ENCODE results near the gene NPAS4.
A peak's percentile ranks its signal among the peaks of the same experiment; 100 is the strongest.
"Not testable (repeated sequence)": the region's sequence is repeated elsewhere in the genome, so short reads cannot be mapped to it uniquely, and the experiment has no call there.

Gene NPAS4

DNA sequence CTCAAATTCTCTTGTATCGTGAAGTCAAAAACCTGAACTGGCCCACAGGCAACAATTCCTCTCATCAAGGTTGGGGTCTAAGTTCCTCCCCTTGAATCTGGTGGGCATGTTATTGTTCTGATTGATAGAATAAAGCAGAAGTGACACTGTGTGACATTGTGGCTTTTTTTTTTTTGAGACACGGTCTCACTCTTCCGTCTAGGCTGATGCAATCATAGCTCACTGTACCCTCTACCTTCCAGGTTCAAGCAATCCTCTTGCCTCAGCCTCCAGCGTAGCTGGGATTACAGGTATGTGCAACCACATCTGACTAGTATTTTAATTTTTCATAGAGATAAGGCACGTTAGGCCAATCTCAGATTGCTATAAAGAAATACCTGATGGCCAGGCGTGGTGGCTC lies 37.0 kb downstream of the NPAS4 start:
- DNase-seq (ENCODE audit: low read depth), result no peak

DNA sequence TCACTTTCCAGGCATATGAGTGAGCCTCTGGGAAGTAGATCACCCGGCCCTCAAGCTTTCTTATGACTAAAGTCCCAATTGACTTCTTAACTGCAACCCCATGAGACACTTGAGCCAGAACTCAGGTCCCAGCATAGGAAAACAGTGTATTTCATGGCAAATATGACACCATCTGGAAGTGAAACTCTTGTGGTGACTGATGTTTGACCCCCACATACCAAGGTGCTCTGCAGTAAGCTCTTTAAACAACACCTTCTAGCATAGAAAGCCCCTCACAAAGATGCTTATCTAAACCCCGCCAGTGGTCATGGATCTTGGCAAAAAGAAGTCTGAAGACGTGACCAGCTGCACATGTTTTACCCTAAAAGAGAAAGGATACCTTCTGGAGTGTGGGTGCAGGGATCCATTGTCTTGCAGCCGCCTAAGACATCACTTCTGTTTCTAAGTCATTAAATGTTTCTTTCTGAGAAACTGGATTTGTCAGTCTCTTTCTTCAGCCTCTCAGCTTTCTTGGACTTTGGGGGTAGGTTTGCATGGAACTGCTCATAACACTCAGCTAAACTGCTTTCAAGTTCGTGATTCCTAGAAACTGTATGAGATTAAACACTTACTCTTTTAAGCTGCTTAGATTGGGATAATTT lies 38.4 kb downstream of the NPAS4 start:
- DNase-seq (ENCODE audit: low read depth), result no peak

DNA sequence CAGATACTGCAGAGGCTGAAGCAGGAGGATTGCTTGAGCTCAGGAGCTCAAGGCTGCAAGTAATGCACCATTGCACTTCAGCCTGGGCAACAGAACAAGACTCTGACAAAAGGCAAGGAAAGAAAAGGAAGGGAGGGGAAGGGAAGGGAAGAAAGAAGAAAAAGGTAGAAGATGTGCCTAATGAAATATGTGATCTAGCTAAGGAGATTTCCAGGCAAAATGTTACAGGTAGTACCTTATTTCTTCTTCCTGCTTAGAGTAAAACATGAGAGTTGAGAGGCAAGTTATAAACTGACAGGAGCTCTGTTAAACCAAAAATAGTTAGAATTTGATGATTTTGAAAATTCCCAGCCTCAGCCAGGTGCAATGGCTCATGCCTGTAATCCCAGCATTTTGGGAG lies 41.2 kb downstream of the NPAS4 start:
- no peak for DNase-seq (ENCODE audit: low read depth)

GRCh38 chr11:66462911-66463310 lies 42.1 kb downstream of the NPAS4 start:
- DNase-seq (ENCODE audit: low read depth), result no peak

DNA sequence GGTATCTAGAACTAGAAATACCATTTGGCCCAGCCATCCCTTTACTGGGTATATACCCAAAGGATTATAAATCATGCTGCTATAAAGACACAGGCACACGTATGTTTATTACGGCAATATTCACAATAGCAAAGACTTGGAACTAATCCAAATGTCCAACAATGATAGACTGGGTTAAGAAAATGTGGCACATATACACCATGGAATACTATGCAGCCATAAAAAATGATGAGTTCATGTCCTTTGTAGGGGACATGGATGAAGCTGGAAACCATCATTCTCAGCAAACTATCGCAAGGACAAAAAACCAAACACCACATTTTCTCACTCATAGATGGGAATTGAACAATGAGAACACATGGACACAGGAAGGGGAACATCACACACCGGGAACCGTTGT lies 43.3 kb downstream of the NPAS4 start:
- DNase-seq (ENCODE audit: low read depth), result not testable (repeated sequence)

GRCh38 chr11:66464916-66465315 lies 44.1 kb downstream of the NPAS4 start:
- no peak for DNase-seq (ENCODE audit: low read depth)

GRCh38 chr11:66465373-66466224 lies 44.8 kb downstream of the NPAS4 start:
- no peak for DNase-seq (ENCODE audit: low read depth)

DNA sequence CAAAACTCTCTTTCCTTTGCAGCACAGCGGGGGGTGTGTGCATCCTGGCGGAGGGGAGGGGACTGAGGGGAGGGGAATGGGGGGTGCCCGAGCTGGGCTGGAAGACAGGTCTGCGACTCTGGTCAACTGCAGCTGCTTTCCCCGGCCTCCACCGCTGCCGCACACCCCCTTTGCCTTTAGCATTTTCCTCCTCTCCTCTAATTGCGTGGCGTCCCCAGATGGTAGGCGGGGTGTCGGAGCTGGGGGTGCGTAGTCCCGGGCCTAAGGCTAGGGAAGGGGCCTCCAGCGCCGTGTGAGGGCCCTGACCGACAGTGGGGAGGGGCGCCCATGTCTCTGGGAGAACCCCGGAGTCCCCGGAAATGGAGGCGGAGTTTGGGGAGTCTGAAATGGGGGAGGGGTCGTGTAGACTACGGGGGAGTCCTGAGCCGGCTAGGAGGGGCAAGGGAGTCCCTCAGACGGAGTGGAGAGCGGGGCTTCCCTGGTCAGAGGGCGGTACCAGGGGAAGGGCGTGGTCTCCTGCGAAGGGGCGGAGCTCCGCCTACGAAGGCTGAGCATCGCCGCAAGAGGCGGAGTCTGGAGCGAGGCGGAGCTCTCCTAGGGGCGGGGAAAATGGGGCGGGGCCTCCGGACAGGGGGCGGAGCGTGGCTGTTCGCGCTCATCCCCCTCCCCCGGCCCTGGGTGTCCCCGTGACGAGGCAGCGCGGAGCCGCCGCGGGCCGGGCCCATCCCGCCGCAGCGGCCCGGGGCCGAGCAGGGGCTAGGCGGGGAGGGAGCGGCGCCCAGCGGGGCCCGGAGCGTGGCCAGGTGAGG lies 45.6 kb downstream of the NPAS4 start, which contains the start of gene PELI3:
TSS of gene PELI3 (plus strand) at position 681 of the 809 bp plus-strand sequence. CDS start 1,224 bp downstream, outside the sequence.
- peak; percentile 87 for DNase-seq (ENCODE audit: low read depth)

GRCh38 chr11:66467034-66467659 lies 46.3 kb downstream of the NPAS4 start:
- DNase-seq (ENCODE audit: low read depth), result no peak

DNA sequence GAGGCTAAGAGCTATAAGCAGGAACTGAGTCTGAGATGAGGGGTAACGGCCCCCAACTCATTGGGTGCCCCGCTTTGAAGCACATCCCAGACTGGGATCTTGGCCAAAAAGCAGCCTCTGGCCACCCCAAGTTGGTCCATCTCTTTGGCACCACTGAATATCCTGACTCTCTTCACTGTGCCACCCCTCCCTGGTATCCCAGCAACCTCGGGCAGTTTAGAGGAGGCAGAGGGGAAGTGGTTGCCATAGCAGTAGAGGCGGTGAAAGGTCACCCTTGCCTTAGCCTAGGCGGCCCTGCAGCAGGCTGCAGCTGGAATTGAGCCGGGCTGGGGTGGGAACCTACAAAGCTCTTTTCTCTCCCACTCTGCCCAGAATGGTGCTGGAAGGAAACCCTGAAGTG lies 46.9 kb downstream of the NPAS4 start:
- DNase-seq (ENCODE audit: low read depth), result peak; percentile 50

DNA sequence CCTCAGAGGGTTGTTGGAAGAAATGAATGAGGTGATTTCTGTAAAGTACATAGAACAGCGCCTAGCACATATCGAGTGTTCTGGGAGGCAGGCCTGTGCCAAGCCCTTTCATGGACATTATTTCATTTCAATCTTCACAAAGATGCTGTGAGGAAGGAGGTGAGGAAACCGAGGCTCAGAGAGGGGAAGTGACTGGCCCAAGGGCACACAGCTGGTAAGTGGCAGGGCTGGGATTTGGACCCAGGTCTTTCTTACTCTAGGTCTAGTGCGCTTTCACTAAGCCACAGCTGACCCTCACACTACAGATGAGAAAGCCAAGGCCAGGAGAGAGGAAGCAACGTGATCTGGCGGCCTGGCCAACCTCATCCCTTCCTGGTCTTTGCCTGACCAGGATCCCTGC lies 47.9 kb downstream of the NPAS4 start:
- DNase-seq (ENCODE audit: low read depth), result no peak

GRCh38 chr11:66469441-66469840 lies 48.6 kb downstream of the NPAS4 start:
- no peak for DNase-seq (ENCODE audit: low read depth)

GRCh38 chr11:66470015-66470414 lies 49.2 kb downstream of the NPAS4 start:
- no peak for DNase-seq (ENCODE audit: low read depth)

DNA sequence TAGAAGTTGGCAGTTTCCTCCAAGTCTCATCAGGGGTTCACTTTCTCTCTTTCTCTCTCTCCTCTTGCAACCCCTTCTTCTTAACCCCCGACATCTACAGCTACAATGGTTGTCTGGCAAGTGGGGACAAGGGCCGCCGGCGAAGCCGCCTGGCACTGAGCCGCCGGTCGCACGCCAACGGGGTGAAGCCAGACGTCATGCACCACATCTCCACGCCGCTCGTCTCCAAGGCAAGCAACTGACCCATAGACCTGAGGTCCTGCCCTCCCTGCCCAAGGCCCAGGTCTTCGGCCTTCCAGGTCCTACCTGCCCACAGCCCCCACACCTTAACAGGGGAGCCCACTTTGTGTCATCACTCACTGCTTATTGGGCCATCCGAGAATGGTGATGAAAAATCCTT lies 50.3 kb downstream of the NPAS4 start:
- no peak for DNase-seq (ENCODE audit: low read depth)

DNA sequence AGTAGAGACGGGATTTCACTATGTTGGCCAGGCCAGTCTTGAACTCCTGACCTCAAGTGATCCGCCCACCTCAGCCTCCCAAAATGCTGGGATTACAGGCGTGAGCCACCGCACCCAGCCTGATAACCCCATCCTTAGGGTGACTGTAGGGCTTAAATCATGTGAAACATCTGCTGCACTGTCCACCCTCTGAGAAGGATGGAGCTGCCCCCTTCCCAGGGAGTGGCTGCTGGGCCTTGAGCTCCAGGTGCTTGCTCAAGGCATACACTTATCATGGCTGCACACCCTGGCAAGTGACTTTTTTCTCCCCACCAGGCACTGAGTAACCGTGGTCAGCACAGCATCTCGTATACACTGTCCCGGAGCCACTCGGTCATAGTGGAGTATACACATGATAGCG lies 51.2 kb downstream of the NPAS4 start:
- no peak for DNase-seq (ENCODE audit: low read depth)

GRCh38 chr11:66473167-66473566 lies 52.3 kb downstream of the NPAS4 start:
- DNase-seq (ENCODE audit: low read depth), result no peak

DNA sequence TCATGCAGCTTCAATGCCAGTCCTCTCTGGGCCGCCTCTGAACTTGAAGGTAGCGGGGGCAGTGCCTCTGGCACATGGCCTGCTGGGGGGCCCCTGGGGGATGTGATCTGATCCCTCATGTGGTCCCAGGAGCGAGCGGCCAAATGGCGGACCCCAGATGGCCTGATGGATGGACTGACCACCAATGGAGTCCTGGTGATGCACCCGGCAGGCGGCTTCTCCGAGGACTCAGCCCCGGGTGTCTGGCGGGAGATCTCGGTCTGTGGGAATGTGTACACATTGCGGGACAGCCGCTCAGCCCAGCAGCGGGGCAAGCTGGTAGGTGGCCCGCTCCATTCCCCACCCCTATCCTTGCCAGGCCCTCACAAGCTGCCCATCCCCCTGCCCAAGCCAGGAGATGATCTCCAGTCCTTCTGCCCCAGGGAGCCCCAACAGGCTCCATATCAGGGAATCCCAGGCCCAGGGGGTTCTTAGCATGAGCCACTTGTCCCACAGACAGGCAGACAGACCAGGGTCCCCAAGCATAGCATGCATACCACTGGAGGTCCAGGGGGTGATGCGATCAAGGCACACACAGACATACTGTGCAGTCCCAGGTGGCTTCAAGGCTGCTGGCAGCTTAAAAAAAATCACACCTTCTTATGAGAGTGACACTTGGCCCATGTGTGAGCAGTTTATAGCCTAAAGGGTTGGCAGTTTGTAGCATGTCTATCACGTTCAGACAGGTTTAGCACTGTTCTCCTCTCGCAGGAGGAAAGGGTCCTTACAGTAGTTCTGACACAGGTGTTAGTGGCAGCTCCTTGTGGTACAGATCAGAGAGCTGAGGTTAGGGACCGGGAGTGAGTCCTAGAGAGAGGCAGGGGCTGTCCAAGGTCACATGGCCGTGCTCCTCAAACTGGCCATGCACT lies 53.0 kb downstream of the NPAS4 start:
- DNase-seq (ENCODE audit: low read depth), result no peak

DNA sequence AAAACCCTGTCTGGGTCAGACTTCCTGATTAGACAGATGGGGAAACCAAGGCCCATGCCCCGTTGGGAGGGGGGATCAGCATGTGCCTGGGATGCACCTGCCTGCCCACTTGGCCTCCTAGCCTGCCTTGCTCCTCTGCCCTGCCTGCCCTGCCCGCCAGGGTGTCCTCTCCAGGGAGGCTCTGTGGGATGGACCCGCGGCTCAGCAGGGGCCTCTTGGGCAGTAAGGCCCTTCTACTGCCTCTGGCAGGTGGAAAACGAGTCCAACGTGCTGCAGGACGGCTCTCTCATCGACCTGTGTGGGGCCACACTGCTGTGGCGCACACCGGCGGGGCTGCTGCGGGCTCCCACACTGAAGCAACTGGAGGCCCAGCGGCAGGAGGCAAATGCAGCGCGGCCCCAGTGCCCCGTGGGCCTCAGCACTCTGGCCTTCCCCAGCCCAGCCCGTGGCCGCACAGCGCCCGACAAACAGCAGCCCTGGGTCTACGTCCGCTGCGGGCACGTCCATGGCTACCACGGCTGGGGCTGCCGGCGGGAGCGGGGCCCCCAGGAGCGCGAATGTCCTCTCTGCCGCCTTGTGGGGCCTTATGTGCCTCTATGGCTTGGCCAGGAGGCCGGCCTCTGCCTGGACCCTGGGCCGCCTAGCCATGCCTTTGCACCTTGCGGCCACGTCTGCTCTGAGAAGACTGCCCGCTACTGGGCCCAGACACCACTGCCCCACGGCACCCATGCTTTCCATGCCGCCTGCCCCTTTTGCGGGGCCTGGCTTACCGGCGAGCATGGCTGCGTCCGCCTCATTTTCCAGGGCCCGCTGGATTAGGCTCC lies 54.7 kb downstream of the NPAS4 start:
- DNase-seq (ENCODE audit: low read depth), result no peak
